Ovary (tissue), 3 donors: ENCODE data around the gene CACHD1.

Source experiments
- EP300 ChIP-seq: sonication (generic); formaldehyde crosslinking; IDR thresholded peaks from one replicate; pipeline ENCODE4 v1.6.1; 2017; ENCODE audit warnings: antibody characterized with exemption
- TF ChIP-seq, protein P1 (sequence below), 3 donors: fragments of 450-650 bp in 2 of 3; fragments of 200-600 bp in 1 of 3; IDR thresholded peaks; one replicate each; pipeline versions ENCODE4 v1.5.1 to v1.8.0; 2016 to 2022; ENCODE audit warnings: antibody characterized with exemption in 3 of 3, mild to moderate bottlenecking in 1 of 3
- donor health status: DM: no; HTN: no; CAD: no.

DNA sequence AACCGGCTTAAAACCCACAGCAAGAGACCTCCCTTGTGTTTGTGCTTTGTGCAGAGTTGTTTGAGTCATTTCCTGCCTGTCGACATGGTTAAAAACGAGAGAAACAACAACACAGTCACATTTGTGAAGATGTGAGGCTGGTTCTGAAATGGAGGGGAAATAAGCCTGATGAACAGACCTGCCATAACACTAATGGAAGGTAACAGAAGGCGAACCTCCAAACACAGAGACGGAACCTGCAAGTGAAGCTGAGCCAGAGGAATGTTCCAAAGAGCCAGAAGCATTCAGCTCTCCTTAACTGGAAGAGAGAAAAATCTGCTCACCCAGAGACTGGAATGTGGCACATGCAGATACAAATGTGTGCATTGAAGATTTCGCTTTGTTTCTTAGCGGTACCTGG is 221.7 kb downstream of the CACHD1 start:
- TF ChIP-seq, protein P1, sequence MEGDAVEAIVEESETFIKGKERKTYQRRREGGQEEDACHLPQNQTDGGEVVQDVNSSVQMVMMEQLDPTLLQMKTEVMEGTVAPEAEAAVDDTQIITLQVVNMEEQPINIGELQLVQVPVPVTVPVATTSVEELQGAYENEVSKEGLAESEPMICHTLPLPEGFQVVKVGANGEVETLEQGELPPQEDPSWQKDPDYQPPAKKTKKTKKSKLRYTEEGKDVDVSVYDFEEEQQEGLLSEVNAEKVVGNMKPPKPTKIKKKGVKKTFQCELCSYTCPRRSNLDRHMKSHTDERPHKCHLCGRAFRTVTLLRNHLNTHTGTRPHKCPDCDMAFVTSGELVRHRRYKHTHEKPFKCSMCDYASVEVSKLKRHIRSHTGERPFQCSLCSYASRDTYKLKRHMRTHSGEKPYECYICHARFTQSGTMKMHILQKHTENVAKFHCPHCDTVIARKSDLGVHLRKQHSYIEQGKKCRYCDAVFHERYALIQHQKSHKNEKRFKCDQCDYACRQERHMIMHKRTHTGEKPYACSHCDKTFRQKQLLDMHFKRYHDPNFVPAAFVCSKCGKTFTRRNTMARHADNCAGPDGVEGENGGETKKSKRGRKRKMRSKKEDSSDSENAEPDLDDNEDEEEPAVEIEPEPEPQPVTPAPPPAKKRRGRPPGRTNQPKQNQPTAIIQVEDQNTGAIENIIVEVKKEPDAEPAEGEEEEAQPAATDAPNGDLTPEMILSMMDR (IDR thresholded peaks at IDR 0.05), result no peak
- TF ChIP-seq EP300, result no peak
